EH (cell line): ENCODE measurements around the gene FIS1.
"Not testable (repeated sequence)": the region's sequence is repeated elsewhere in the genome, so short reads cannot be mapped to it uniquely, and the experiment has no call there.

ENCODE experiments used
- DNase-seq: peaks from one replicate; pipeline ENCODE4 v3.0.0-alpha.2; 2015; ENCODE audit warnings: low read depth

The FIS1 gene

DNA sequence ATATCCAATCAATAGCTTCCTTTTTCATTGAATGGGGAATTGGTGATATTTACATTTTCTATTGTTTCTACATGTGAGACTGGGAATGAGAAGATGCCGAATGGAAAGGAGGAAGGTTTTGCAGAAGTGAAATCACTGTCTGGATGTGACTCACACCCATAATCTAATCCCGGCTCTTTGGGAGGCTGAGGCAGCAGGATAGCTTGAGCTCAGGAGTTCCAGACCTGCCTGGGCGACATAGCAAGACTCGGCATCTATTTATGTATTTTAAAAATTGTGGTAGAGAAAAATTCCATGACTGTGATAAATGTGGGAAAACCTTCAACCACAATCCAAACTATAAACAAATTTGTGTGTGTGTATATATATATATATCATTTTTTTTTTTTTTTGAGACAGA, 10.9 kb upstream of the FIS1 start:
- DNase-seq, result no peak

DNA sequence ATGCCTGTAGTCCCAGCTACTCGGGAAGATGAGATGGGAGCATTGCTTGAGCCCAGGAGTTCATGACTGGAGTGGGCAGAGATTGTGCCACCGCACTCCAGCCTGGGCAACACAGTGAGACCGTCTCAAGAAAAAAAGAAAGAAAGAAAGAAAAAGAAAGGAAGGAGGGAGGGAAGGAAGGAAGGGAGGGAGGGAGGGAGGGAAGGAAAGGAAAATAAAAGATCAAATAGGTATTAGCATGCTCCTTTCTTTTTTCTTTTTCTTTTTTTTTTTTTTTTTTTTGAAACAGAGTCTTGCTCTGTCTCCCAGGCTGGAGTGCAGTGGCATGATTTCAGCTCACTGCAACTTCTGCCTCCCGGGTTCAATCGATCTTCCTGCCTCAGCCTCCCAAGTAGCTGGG, 8.3 kb upstream of the FIS1 start:
- DNase-seq, result not testable (repeated sequence)

DNA sequence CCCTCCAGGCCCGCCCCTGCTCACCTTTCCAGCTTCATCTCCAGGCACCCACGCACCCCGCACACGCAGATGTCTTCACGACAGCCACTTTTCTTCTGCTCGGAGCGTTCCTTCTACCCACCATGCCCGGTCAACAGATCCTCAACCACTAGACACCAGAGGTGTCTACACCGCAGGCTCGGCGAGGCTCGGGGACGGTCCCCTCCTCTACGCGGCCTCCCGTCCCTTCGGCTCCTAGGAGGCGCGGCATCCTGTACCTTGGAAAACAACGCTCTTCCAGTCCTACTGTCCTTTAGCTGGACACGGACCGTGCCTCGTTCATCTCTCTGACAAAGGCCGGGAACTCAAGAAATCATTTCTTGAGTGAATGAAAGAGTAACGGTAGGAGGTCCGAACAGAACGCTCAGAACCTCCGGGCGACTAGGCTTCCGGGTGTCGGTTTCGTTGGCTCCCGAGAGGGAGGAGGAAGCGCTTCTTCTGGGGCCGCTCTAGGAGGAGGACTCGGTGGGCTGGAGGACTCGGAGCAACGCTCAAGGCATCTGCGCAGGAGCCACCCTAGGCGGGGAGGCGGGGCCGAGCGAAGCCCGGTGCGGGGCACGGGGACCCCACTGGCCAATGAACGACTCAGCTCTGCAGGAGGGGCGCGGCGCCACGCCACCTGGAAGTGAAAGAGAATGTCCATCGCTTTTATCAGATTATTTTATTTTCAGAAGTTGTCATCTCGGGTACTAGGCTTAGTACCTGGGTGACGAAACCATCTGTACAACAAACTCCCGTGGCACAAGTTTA, 7.2 kb upstream of the FIS1 start:
- peak; percentile 98 for DNase-seq

- DNase-seq, result no peak
Measured at GRCh38 chr7:101250324-101250723, 5.4 kb upstream of the FIS1 start.

DNA sequence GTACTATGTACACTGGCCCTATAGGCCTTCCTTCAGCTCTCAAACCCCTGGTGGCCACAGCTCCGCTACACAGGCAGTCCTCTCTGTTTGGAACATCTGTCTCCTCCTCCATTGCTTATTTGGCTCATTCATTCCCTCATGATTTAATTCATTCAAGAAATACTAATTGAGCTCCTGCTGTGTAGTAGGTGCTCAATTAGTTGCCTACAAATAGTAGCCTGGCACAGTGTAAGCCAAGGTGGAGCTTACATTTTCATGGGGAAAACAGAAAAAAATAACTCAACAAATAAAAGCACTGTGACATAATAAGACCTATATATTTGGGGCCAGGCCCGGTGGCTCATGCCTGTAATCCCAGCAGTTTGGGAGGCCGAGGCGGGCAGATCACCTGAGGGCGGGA, 3.4 kb upstream of the FIS1 start:
- DNase-seq, result no peak

DNA sequence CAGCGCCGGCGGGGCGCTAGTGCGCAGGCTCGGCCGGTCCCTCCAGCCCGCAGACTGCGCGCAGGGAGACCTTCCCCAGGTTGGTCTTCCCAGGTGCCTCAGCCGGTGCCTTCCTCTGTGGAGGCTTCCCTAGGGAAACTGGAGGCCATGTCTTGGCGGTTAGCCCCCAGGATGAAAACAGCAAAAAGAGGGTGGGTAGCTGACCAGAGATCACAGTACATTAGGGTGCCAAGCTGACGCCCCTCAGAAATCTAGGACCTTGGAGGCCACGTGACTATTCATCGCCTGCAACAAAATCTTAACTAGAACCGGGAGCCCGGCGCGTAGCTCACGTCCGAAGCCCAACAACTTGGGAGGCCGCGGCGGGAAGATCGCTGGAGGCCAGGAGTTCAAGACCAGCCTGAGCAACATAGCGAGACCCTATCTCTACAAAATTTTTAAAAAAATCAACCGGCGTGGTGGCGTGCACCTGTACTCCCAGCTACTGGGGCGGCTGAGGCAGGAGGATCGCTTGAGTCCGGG, 327 bp upstream of the FIS1 start:
- no peak for DNase-seq

GRCh38 chr7:101243646-101244374, 1.1 kb downstream of the FIS1 start:
- peak; percentile 47 for DNase-seq

DNA sequence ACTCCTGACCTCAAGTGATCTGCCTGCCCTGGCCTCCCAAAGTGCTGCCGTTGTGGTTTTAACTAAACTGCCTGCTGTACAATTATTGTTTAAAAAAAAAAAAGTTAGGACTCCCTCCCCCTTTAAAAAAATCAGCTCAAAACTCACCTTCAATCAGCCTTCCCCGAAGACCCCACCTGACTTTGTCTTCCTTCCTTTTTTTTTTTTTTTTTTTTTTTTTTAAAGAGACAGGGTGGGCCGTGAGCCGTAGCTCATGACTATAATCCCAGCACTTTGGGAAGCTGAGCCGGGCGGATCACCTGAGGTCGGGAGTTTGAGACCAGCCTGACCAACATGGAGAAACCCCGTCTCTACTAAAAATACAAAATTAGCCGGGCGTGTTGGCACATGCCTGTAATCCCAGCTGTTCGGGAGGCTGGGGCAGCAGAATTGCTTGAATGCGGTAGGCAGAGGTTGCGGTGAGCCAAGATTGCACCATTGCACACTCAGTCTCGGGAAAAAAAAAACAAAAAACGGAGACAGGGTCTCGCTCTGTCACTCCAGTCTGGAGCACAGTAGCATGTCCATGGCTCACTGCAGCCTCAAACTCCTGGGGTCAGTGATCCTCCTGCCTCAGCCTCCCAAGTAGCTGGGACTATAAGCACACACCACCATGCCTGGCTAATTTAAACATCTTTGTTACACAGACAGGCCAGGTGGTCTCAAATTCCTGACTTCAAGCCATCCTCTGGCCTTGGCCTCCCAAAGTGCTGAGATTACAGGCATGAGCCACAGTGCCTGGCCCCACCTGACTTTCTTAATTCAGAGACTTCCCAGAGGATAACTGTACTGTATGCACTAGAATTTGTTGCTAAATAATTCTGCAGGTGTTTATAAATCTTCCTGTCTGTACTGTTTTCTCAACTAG, 3.2 kb downstream of the FIS1 start:
- DNase-seq, result no peak

DNA sequence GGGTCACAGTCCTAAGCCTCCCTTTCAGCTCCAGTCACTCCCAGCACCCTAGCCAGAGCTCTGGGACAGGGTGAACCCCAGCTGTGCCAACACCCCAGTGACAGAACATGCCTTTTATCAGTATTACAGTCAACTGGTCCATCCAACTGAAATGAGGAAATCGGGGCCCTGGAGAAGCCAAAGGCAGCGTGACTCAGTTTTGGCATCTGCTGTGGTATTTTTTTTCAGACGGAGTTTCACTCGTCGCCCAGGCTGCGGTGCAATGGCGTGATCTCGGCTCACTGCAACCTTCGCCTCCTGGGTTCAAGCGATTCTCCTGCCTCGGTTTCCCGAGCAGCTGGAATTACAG, 3.9 kb downstream of the FIS1 start:
- DNase-seq, result no peak

- DNase-seq, result no peak
Measured at GRCh38 chr7:101240226-101241014, 4.5 kb downstream of the FIS1 start.

GRCh38 chr7:101239951-101240220, 5.0 kb downstream of the FIS1 start:
- no peak for DNase-seq

DNA sequence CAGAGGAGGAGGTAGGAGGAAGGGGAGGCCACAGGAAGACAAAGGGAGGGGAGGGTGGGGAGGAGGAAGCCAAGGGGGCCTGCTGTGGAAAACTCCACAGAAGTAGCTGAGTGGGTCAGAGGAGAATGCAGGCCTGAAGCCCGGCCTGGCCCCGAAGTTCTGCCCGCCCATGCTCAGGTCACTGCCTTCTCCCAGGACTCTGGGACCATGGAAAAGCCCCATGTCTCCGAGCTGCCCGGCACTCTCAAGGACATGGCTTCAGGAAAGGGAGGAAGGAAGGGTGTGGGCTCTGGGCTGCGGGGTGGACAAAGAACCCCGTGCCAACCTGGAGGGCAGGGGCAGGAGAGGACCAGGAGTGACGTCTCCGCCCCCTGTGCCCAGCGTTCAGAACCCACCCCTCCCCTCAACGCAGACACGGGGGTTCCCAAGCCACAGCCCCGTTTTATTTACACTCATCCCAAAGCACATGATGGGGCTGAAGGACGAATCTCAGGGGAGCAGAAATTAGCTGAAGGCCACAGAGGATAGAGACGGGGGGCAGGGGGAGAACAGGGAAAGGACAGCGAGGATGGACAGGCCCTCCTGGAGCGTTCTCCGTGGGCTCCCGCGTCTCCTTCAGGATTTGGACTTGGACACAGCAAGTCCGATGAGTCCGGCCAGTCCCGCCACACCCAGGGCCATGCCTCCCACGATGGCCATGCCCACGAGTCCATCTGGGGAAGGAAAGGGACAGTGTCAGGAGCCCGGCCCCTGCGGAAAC, 5.5 kb downstream of the FIS1 start:
- DNase-seq, result no peak

GRCh38 chr7:101238226-101239182, 6.4 kb downstream of the FIS1 start:
- DNase-seq, result no peak

GRCh38 chr7:101237206-101238067, 7.4 kb downstream of the FIS1 start, which contains the start of gene CLDN15:
CLDN15 (minus strand) TSS chr7:101237802; CDS start chr7:101237581, 221 bp downstream.
- DNase-seq, result peak; percentile 50

DNA sequence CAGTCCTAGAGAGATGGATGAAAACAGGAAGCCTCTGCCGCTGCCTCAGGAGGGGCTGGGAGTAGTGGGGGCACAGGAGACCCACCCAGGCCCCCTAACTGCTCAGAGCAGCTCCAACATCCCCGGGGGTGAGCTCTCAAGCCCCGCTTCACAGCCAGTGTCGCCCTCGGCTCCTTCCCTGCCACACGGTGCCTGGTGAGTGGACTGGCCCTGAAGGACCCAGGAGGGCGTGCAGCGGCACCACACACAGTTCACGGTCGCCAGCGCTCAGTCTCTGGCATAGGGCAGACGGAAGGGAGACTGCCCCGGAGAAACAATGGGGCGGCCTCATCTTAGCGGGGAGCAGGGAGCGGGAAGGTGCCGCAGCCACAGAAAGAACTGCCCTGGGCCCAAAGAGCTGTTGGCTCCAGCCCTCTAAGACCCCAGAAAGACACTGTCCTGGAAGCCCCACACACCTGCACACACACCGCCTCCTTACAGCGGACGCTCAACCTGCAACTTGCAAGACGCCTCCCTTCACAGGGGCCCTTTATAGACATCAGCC, 8.5 kb downstream of the FIS1 start:
- no peak for DNase-seq

DNA sequence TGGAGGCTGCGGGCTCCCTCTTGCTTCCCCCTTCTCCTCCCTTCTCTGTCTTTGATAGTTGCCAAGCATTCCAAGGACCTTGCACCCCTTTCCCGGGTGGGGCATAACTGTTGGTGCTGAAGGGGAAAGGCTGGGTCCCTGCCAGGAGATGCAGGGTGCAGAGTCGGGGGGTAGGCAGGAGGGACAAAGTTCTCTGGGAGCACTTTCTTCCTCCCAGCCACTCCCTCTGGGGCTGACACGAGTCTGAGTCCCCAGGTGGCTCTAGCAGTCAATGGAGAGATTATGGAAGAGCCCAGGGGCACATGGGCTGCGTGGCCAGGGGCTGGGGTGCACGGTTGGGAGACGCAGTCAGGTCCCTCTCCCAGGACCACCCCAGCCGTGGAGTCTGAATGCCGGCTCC, 9.4 kb downstream of the FIS1 start:
- no peak for DNase-seq

GRCh38 chr7:101235050-101235449, 9.8 kb downstream of the FIS1 start:
- no peak for DNase-seq

- no peak for DNase-seq
Measured at GRCh38 chr7:101234636-101235035, 10.2 kb downstream of the FIS1 start.
